ENCODE data around the gene TSPAN15. TPM values are rescaled to one million over a fixed set of nuclear protein-coding genes. Genes with fewer than 3 reads are reported as not detected.

Gene TSPAN15
- total RNA-seq, 1 donor from 2014 or later, result 46.1 TPM

DNA sequence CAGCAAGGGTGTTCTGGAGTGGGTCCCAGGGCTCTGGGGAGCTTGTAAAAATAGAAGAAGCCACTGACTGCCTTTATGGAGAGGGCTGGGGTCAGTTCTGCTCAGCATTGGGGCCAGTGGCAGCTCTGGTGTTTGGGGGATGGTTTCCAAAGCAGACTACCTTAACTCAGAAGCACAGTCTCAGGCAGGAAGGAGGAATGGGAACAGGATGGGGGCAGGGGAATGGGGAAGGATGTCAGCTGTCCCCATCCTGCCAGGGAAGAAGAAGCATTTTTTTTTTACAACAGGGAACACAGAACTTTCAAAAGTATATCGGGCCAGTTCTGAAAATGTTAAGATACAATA is 28.8 kb downstream of the TSPAN15 start:
- DNase-seq, result peak; percentile 25
- peak overlapping the region; percentile 72 for H3K27ac ChIP-seq

DNA sequence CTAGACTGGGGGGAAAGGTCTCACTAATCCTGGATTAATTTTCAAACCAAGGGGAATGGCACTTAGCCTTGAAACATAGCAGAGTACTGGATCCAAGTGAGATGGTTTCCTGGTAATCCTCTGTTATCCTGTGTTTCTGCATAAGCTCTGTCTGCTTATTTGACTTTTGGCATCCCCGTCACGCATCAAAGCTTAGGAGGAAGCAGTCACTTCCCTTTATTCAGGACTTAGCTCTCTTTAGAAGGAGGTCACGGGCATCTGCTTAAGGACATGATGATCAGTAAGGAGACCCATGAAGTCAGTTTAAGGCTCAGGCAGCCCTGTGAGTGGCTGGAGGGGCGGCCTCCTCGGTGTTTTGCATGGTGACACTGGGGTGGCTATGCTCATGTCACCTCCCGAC is 30.0 kb downstream of the TSPAN15 start:
- Histone ChIP-seq H3K4me1 (peaks cover 44% of the 10 kb centered on the region), H3K27me3 (ENCODE audit: low read depth) (no peaks in the 10 kb centered on the region), H3K4me3 (no peak overlapping the region), H3K36me3 (peaks cover 8% of the 10 kb centered on the region), H3K27ac (peak overlapping the region; percentile 72), H3K9me3 (no peaks in the 10 kb centered on the region)
- intact Hi-C loops (cut with DNase I), result no loop called here
- TF ChIP-seq, protein P1, sequence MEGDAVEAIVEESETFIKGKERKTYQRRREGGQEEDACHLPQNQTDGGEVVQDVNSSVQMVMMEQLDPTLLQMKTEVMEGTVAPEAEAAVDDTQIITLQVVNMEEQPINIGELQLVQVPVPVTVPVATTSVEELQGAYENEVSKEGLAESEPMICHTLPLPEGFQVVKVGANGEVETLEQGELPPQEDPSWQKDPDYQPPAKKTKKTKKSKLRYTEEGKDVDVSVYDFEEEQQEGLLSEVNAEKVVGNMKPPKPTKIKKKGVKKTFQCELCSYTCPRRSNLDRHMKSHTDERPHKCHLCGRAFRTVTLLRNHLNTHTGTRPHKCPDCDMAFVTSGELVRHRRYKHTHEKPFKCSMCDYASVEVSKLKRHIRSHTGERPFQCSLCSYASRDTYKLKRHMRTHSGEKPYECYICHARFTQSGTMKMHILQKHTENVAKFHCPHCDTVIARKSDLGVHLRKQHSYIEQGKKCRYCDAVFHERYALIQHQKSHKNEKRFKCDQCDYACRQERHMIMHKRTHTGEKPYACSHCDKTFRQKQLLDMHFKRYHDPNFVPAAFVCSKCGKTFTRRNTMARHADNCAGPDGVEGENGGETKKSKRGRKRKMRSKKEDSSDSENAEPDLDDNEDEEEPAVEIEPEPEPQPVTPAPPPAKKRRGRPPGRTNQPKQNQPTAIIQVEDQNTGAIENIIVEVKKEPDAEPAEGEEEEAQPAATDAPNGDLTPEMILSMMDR (IDR thresholded peaks at IDR 0.05), result no peak
- DNase-seq (no peak), ATAC-seq (peak; percentile 30 to 65)

More for the DNA sequence above, 28.8 kb downstream of the TSPAN15 start:
- Histone ChIP-seq H3K9me3 (no peaks in the 10 kb centered on the region), H3K27me3 (ENCODE audit: low read depth) (no peaks in the 10 kb centered on the region), H3K36me3 (no peaks in the 10 kb centered on the region), H3K4me3 (no peak overlapping the region), H3K4me1 (peaks cover 50% of the 10 kb centered on the region)
- intact Hi-C loops (cut with DNase I), result no loop called here
- no peak for ATAC-seq
- TF ChIP-seq, protein P1 (IDR thresholded peaks at IDR 0.05), result no peak

DNA sequence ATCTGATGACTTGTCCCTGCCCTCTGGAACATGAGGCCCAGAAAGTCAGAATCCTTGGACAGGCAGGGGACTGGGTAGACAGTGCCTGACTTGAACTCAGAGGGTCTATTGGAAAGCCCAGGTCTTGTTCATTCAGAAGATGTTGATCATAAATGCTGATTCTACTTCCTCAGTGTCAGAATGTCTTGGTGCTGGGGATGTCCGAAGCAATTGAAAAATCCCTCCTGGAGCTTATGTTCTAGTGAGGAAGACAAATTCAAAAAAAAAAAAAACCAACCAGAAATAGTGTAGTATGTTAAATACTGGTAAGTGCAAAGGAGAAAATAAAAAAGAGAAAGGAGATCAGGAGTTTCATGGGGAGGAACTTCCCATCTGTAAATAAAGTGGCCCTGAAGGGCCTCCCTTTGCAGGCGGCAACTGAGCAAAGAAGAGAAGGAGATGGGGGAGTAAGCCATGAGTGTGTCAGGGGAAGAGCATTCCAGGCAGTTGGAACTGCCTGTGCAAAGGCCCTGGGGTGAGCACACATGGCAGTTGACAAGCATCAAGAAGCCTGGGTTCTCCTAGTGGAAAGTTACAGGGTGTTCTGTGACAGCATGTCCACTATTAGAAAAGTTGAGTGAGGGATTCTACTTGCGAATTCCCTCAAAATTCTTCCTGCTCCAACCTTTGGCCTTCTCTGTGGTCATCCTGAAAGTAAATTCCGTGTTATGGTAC is 30.7 kb downstream of the TSPAN15 start:
- H3K4me1 ChIP-seq, result peaks cover 44% of the 10 kb centered on the region
- no peaks in the 10 kb centered on the region for H3K9me3 ChIP-seq
- DNase-seq (no peak), ATAC-seq (no peak)
- TF ChIP-seq, protein P1 (IDR thresholded peaks at IDR 0.05), result no peak
- peaks cover 8% of the 10 kb centered on the region for H3K36me3 ChIP-seq
- no peaks in the 10 kb centered on the region for H3K27me3 ChIP-seq (ENCODE audit: low read depth)
- H3K4me3 ChIP-seq, result no peak overlapping the region
- intact Hi-C loops (cut with DNase I), result no loop called here
- peak overlapping the region; percentile 72 for H3K27ac ChIP-seq

DNA sequence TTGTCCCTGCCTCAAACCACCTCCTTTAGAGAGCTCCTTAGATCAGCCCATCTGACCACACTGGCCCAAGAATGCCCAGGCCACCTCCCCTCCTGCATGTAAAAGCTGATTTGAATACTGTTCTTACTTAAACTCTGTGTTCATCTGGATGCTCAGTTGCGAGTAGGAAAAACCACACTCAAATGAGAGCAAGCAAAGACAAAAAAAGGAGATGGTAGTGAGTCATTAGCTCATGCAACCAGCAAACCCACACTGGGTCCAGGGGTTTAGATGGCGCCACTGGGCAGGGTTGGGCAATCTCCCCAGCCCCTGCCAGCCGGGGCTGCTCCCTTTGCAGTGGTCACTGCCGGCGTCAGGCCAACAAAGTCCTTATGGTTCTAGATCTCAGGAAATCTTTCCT is 32.7 kb downstream of the TSPAN15 start:
- intact Hi-C loops (cut with DNase I), result no loop called here
- H3K27ac ChIP-seq, result no peak overlapping the region

DNA sequence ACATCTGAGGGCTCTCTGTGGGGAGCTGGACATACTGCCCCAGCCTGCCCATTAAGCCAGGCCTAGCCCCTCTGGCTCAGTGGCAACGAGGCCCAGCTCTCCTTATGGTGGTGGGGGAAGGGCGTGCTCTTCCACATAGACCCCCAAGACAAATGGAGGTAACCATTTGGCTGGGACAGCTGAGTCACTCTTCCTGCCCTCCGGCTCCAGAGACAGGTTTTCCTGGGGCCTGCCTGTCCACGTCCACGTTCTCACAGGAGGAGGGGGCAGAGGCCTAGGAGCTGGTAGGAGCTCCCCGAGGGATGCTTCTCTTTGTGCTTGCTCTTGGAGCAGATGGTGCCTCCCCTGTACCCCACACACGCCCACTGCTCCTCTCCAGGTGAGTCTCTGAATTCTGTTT is 33.5 kb downstream of the TSPAN15 start:
- Histone ChIP-seq H3K9me3 (peaks cover 7% of the 10 kb centered on the region), H3K27ac (no peak overlapping the region), H3K36me3 (peaks cover 8% of the 10 kb centered on the region), H3K27me3 (ENCODE audit: low read depth) (no peaks in the 10 kb centered on the region), H3K4me3 (no peak overlapping the region), H3K4me1 (peaks cover 30% of the 10 kb centered on the region)
- ATAC-seq (no peak), DNase-seq (no peak)
- intact Hi-C loops (cut with DNase I), result no loop called here
- TF ChIP-seq, protein P1 (IDR thresholded peaks at IDR 0.05), result no peak

More for the DNA sequence above, 32.7 kb downstream of the TSPAN15 start:
- Histone ChIP-seq H3K27me3 (ENCODE audit: low read depth) (no peaks in the 10 kb centered on the region), H3K36me3 (peaks cover 8% of the 10 kb centered on the region), H3K4me3 (no peak overlapping the region), H3K4me1 (peaks cover 37% of the 10 kb centered on the region), H3K9me3 (peaks cover 7% of the 10 kb centered on the region)
- no peak for ATAC-seq
- no peak for DNase-seq
- TF ChIP-seq, protein P1 (IDR thresholded peaks at IDR 0.05), result no peak

All from lower lobe of right lung (tissue), 2 donors.